ENCODE data around the gene ABCA4. TPM values are rescaled to one million over a fixed set of nuclear protein-coding genes. Genes with fewer than 3 reads are reported as not detected.

The ABCA4 gene
- total RNA-seq, 6 donors from 2014 or later: under 0.01 to 1.3 (median 0.53) TPM

DNA sequence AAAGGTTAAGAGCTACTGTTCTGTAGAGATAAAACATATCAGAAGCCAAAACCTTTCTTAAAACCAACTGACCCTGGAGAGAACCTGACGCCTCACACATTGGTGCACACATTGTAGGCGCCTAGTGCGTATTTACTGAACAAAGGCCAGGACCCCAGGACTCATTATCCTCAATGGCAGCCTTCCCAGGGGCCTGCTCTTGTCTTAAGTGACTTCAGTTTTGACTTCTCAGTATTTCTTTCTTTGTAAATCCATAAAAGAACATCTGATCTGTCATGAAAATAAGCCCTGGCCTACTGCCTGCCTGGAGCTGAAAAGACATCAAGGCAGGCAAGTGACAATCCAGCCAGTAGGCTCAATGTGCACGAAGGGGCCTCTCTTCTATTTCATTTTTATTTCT is 27.6 kb downstream of the ABCA4 start:
- Histone ChIP-seq H3K27me3 (no peaks in the 10 kb centered on the region), H3K27ac (peak overlapping the region; percentile 71 to 81 (median 75)), H3K4me1 (peaks cover 33 to 48% (median 42%) of the 10 kb centered on the region in 4 donors)

DNA sequence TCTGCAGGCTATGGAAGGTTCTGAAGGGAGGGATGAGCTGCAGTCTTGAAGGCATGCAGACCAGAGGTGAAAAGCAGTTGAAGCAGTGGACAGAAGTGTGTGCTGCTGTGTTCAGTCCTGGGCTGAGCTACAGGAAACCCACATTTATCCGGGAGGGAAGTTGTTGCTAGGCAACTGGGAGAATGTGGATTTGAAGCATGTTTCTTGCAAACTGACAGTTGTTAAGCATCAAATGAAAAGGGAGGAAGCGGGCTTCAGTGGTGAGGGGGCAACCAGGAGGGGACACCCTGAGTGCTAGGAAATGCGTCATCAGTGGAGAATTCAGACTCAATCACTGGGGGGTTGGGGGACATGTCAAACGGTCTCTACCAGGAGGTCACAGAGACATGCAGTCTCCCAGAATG is 28.7 kb downstream of the ABCA4 start:
- DNase-seq (no peak), ATAC-seq (ENCODE audit: low FRiP score in 2 of 2) (peak in 1 of 2 donors; percentile 34)
- no peaks in the 10 kb centered on the region for H3K27me3 ChIP-seq
- WGBS, 2 donors: 25 to 44% methylated on average over 4 of the region's 4 CpGs
- H3K36me3 ChIP-seq: no peaks in the 10 kb centered on the region
- no peaks in the 10 kb centered on the region for H3K9me3 ChIP-seq
- TF ChIP-seq POLR2A (IDR thresholded peaks at IDR 0.05) (no peak), POLR2AphosphoS5 (IDR thresholded peaks at IDR 0.05) (peak in 1 of 2 donors; percentile 86), EP300 (IDR thresholded peaks at IDR 0.05) (peak in 3 of 4 donors; percentile 17 to 66 (median 32))
- TF ChIP-seq, protein P1, sequence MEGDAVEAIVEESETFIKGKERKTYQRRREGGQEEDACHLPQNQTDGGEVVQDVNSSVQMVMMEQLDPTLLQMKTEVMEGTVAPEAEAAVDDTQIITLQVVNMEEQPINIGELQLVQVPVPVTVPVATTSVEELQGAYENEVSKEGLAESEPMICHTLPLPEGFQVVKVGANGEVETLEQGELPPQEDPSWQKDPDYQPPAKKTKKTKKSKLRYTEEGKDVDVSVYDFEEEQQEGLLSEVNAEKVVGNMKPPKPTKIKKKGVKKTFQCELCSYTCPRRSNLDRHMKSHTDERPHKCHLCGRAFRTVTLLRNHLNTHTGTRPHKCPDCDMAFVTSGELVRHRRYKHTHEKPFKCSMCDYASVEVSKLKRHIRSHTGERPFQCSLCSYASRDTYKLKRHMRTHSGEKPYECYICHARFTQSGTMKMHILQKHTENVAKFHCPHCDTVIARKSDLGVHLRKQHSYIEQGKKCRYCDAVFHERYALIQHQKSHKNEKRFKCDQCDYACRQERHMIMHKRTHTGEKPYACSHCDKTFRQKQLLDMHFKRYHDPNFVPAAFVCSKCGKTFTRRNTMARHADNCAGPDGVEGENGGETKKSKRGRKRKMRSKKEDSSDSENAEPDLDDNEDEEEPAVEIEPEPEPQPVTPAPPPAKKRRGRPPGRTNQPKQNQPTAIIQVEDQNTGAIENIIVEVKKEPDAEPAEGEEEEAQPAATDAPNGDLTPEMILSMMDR (IDR thresholded peaks at IDR 0.05): no peak
- H3K4me1 ChIP-seq: peaks cover 33 to 48% (median 42%) of the 10 kb centered on the region in 4 donors
- peak overlapping the region; percentile 56 to 81 (median 74) for H3K27ac ChIP-seq
- H3K4me3 ChIP-seq: no peak overlapping the region

More for the DNA sequence above, 27.6 kb downstream of the ABCA4 start:
- 80 to 88% methylated on average over 4 of the region's 4 CpGs for WGBS, 2 donors
- no peak for DNase-seq
- no peak overlapping the region for H3K4me3 ChIP-seq
- TF ChIP-seq POLR2A (IDR thresholded peaks at IDR 0.05) (no peak), POLR2AphosphoS5 (IDR thresholded peaks at IDR 0.05) (no peak), EP300 (IDR thresholded peaks at IDR 0.05) (no peak)
- TF ChIP-seq, protein P1 (IDR thresholded peaks at IDR 0.05): no peak
- no peaks in the 10 kb centered on the region for H3K36me3 ChIP-seq
- H3K9me3 ChIP-seq: no peaks in the 10 kb centered on the region
- no peak for ATAC-seq (ENCODE audit: low FRiP score in 2 of 2)

DNA sequence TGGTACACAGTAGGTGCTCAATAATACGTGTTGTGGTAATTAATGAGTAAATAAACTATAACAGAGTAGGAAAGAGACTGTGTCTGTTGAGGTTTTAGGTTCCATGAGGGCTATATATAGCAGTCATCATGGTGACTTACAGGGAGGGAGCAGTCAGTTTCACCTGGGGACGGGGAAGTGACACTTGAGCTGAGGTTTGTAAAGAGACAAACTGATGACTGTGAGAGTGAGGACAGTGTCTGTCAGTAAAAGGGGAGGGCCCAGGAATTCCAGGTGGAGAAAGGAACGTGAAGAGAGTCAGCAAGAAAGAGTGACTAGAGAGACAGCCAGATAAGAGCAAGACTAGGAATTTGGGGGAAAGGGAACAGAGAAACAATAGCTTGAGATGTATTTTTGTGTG is 30.2 kb downstream of the ABCA4 start:
- TF ChIP-seq POLR2AphosphoS5 (IDR thresholded peaks at IDR 0.05) (no peak), EP300 (IDR thresholded peaks at IDR 0.05) (no peak), POLR2A (IDR thresholded peaks at IDR 0.05) (no peak)
- TF ChIP-seq, protein P1 (IDR thresholded peaks at IDR 0.05): no peak
- no peaks in the 10 kb centered on the region for H3K36me3 ChIP-seq
- 65 to 74% methylated on average over 3 of the region's 3 CpGs for WGBS, 2 donors
- DNase-seq: no peak
- no peak for ATAC-seq (ENCODE audit: low FRiP score in 2 of 2)
- H3K4me1 ChIP-seq: peaks cover 33 to 40% (median 39%) of the 10 kb centered on the region in 4 donors
- H3K27ac ChIP-seq: peak overlapping the region; percentile 4 to 81 (median 69)
- H3K9me3 ChIP-seq: no peaks in the 10 kb centered on the region
- H3K4me3 ChIP-seq: no peak overlapping the region
- H3K27me3 ChIP-seq: no peaks in the 10 kb centered on the region

DNA sequence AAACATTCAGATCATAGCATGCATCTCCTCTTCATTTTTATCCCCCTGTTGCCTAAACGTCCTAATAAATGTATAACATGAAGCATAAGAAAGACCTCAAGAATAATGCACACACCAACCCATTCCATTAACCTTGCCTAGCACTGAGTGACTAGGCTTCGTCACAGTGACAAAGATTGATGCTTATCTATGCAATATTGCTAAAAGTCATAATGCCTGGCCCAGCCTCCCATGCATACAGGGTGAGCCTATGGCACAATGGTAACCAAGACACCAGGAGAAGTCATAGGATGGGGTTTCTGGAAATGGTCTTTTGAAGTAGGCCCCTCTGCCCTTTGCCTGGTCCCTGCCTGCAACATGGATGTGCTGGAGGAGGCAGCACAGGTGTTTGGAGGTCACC is 33.8 kb downstream of the ABCA4 start:
- TF ChIP-seq POLR2A (IDR thresholded peaks at IDR 0.05): no peak
- Histone ChIP-seq H3K4me1 (peaks cover 3 to 10% (median 6%) of the 10 kb centered on the region in 4 donors), H3K27ac (no peak overlapping the region), H3K9me3 (no peaks in the 10 kb centered on the region), H3K4me3 (no peak overlapping the region), H3K36me3 (no peaks in the 10 kb centered on the region), H3K27me3 (no peaks in the 10 kb centered on the region)
- no peak for DNase-seq
- no peak for ATAC-seq (ENCODE audit: low FRiP score in 2 of 2)
- 88 to 90% methylated on average over 2 of the region's 2 CpGs for WGBS, 2 donors

DNA sequence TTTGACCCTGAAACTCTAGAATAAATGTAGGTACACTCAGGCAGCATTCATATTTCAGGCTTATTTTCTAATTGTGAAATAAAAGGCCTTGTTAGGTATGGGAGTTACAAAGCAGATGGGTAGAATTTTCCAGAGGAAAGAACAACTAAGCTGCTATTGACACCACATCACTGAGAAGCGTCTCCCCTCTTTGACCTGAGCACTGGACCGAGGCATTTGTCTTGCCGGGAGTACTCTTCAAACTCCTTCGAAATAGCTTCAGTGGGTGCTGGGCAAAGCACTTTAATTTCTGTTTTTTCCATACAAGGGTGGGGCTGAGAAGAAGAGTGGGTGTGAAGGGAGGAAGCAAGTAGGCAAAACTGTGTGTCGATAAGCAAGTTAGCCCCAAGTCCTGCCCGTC is 36.4 kb downstream of the ABCA4 start:
- Histone ChIP-seq H3K9me3 (no peaks in the 10 kb centered on the region), H3K27me3 (no peaks in the 10 kb centered on the region), H3K4me3 (no peak overlapping the region), H3K4me1 (no peaks in the 10 kb centered on the region), H3K27ac (no peak overlapping the region), H3K36me3 (no peaks in the 10 kb centered on the region)
- DNase-seq: no peak
- 64 to 74% methylated on average over 6 of the region's 6 CpGs for WGBS, 2 donors
- TF ChIP-seq POLR2A (IDR thresholded peaks at IDR 0.05) (no peak), POLR2AphosphoS5 (IDR thresholded peaks at IDR 0.05) (no peak), EP300 (IDR thresholded peaks at IDR 0.05) (no peak)
- TF ChIP-seq, protein P1 (IDR thresholded peaks at IDR 0.05): no peak
- ATAC-seq (ENCODE audit: low FRiP score in 2 of 2): no peak
